NCI-H345 (cell line): ENCODE measurements around the gene GP1BB.

Experiments used
- DNase-seq: peaks from one replicate; lab custom pipeline; 2025; lab: John Stamatoyannopoulos, UW

Gene GP1BB

GRCh38 chr22:19766511-19767426 is 43.4 kb downstream of the GP1BB start:
- DNase-seq = no peak

- DNase-seq = no peak
Measured at GRCh38 chr22:19767427-19768341, 44.3 kb downstream of the GP1BB start.

GRCh38 chr22:19769393-19769715 is 46.0 kb downstream of the GP1BB start:
- no peak for DNase-seq

- no peak for DNase-seq
Measured at GRCh38 chr22:19770349-19771220, 47.2 kb downstream of the GP1BB start.

GRCh38 chr22:19772422-19772672 is 49.0 kb downstream of the GP1BB start:
- DNase-seq = no peak

- no peak for DNase-seq
Measured at GRCh38 chr22:19772673-19773469, 49.5 kb downstream of the GP1BB start.

GRCh38 chr22:19773470-19774040 is 50.2 kb downstream of the GP1BB start:
- no peak for DNase-seq
